Prostate gland (tissue), 2 donors: ENCODE results near the gene WDR73.

ENCODE experiments used
- CTCF ChIP-seq, 4 experiments: fragments of 200-600 bp in 2 of 4; fragments of 450-650 bp in 2 of 4; sonication (generic) in 2 of 4; IDR thresholded peaks; 1 replicate in 3 of 4; 2 replicates in 1 of 4; pipeline ENCODE4 v1.5.1; 2016 to 2019; ENCODE audit warnings: antibody characterized with exemption in 4 of 4, mild to moderate bottlenecking in 2 of 4, moderate library complexity in 2 of 4
- POLR2A ChIP-seq: fragments of 450-650 bp; IDR thresholded peaks from one replicate; pipeline ENCODE4 v1.6.1; 2016; ENCODE audit warnings: antibody characterized with exemption, mild to moderate bottlenecking

- no peak for TF ChIP-seq CTCF (IDR thresholded peaks at IDR 0.05)
- TF ChIP-seq POLR2A = no peak
Measured at GRCh38 chr15:84685304-84685703, 31.2 kb upstream of the WDR73 start.
